ENCODE data around the gene DAB2. TPM values are rescaled to one million over a fixed set of nuclear protein-coding genes. Genes with fewer than 3 reads are reported as not detected.

The DAB2 gene
- total and polyA plus RNA-seq, 2 donors (not counting 1 experiment from before 2014, with no cell fraction given): 217 to 538 TPM

DNA sequence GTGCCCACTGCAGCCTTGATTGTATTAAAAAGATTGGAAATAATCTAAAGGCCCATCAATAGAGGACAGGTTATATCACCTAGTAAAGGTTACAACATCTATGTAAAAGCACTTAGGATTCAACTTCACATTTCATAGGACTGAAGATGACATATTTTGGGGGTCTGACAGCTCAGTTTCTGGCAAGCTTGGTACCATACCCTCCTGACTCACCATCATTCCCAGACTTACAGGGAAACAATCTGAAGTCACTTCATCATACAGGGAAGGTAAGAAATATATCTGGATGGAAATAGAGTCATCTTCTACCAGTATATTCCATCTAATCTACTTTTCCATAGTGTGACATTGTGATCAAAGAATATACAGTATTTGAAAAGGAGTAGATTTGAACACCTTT lies 28.8 kb upstream of the DAB2 start:
- Histone ChIP-seq H3K4me3 (replicated peaks in 1 of 4; ENCODE audit: control extremely low read depth in 1 of 4, insufficient read depth in 1 of 4, low read depth in 3 of 4, low read length in 4 of 4) (no peak overlapping the region), H3K9me3 (ENCODE audit: control insufficient read depth, insufficient read depth, low read depth, low read length) (no peaks in the 10 kb centered on the region), H3K79me2 (ENCODE audit: control insufficient read depth, insufficient read depth, low read length) (no peaks in the 10 kb centered on the region), H3K27me3 (ENCODE audit: control insufficient read depth, insufficient read depth, low read length) (no peaks in the 10 kb centered on the region), H3K4me1 (ENCODE audit: control insufficient read depth, extremely low read depth, insufficient read depth, low read length) (peaks cover 10% of the 10 kb centered on the region), H3K9ac (ENCODE audit: insufficient read depth, low read length) (no peak overlapping the region), H2AFZ (ENCODE audit: low read length) (no peak overlapping the region), H3K4me2 (ENCODE audit: extremely low read depth, insufficient read depth, low read length) (no peak overlapping the region), H3K27ac (ENCODE audit: insufficient read depth, low read length) (no peak overlapping the region), H4K20me1 (ENCODE audit: control insufficient read depth, extremely low read depth, insufficient read depth, low read length) (no peaks in the 10 kb centered on the region), H3K36me3 (ENCODE audit: control insufficient read depth, insufficient read depth, low read length) (no peaks in the 10 kb centered on the region)
- TF ChIP-seq, protein P1, sequence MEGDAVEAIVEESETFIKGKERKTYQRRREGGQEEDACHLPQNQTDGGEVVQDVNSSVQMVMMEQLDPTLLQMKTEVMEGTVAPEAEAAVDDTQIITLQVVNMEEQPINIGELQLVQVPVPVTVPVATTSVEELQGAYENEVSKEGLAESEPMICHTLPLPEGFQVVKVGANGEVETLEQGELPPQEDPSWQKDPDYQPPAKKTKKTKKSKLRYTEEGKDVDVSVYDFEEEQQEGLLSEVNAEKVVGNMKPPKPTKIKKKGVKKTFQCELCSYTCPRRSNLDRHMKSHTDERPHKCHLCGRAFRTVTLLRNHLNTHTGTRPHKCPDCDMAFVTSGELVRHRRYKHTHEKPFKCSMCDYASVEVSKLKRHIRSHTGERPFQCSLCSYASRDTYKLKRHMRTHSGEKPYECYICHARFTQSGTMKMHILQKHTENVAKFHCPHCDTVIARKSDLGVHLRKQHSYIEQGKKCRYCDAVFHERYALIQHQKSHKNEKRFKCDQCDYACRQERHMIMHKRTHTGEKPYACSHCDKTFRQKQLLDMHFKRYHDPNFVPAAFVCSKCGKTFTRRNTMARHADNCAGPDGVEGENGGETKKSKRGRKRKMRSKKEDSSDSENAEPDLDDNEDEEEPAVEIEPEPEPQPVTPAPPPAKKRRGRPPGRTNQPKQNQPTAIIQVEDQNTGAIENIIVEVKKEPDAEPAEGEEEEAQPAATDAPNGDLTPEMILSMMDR (conservative IDR thresholded peaks at IDR 0.05 in 1 of 2, IDR thresholded peaks at IDR 0.05 in 1 of 2; ENCODE audit: low read depth in 1 of 2, low read length in 2 of 2): no peak
- TF ChIP-seq EZH2 (IDR thresholded peaks at IDR 0.05; ENCODE audit: low read length, missing control alignments): no peak
- DNase-seq (ENCODE audit: low read depth in 2 of 2): peak in 1 of 2 donors; percentile 65

DNA sequence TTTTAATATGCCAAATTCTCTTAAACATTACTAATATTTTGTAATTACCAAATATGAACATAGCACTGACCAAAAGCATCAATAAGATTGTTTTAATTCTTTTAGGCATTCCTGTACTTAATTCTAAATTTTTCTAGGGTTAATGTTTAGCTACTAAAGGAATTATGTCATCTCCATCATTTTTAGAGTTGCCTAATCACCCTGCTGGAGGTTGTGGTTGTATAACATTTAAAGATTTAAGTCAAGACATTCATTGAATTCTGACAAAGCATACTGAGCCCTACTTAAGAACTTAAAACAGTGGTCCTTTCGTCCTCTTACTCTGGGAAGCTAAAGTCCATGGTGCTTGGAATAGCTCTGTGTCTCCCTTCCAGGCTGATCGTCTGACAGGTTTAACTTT lies 28.1 kb upstream of the DAB2 start:
- no peak overlapping the region for H2AFZ ChIP-seq (ENCODE audit: low read length)
- TF ChIP-seq, protein P1 (conservative IDR thresholded peaks at IDR 0.05 in 1 of 2, IDR thresholded peaks at IDR 0.05 in 1 of 2; ENCODE audit: low read depth in 1 of 2, low read length in 2 of 2): no peak
- TF ChIP-seq EZH2 (IDR thresholded peaks at IDR 0.05; ENCODE audit: low read length, missing control alignments): no peak

DNA sequence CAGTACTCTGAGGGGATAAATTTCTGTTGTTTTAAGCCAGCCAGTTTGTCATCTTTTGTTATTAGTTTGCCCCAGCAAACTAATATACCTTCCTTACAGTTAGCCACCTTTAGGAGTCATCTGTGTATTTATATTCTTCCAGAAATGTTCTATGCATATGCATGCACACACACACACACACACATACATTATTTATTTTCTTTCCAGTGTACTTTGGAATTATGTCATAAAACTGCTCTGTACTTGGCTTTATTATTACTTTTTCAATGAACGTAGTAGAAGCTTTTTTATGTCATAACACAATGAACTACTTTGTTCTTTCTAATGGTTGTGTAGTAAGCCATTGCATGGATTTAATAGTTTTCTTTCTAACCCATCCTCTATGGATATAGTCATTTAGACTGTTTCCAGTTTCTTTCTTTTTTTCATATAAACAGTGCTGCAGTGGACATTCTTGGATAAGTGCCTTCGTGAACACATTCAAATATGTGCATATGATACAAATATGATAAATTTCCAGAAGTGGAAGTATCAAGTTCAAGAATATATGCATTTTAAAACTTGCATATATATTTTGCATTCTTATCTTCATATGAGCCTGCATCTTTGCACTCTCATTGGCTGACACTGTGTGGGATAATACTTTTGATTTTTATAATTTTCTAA lies 26.6 kb upstream of the DAB2 start:
- H3K9ac ChIP-seq (ENCODE audit: insufficient read depth, low read length): no peak overlapping the region
- H3K36me3 ChIP-seq (ENCODE audit: control insufficient read depth, insufficient read depth, low read length): no peaks in the 10 kb centered on the region
- no peak for TF ChIP-seq EZH2 (IDR thresholded peaks at IDR 0.05; ENCODE audit: low read length, missing control alignments)
- TF ChIP-seq, protein P1 (conservative IDR thresholded peaks at IDR 0.05 in 1 of 2, IDR thresholded peaks at IDR 0.05 in 1 of 2; ENCODE audit: low read depth in 1 of 2, low read length in 2 of 2): no peak
- H3K79me2 ChIP-seq (ENCODE audit: control insufficient read depth, insufficient read depth, low read length): no peaks in the 10 kb centered on the region
- H3K4me1 ChIP-seq (ENCODE audit: control insufficient read depth, extremely low read depth, insufficient read depth, low read length): peaks cover 9% of the 10 kb centered on the region
- no peaks in the 10 kb centered on the region for H4K20me1 ChIP-seq (ENCODE audit: control insufficient read depth, extremely low read depth, insufficient read depth, low read length)
- peak overlapping the region; percentile 34 for H2AFZ ChIP-seq (ENCODE audit: low read length)
- no peaks in the 10 kb centered on the region for H3K9me3 ChIP-seq (ENCODE audit: control insufficient read depth, insufficient read depth, low read depth, low read length)
- H3K4me2 ChIP-seq (ENCODE audit: extremely low read depth, insufficient read depth, low read length): peak overlapping the region; percentile 18
- H3K4me3 ChIP-seq (replicated peaks in 1 of 4; ENCODE audit: control extremely low read depth in 1 of 4, insufficient read depth in 1 of 4, low read depth in 3 of 4, low read length in 4 of 4): no peak overlapping the region
- no peaks in the 10 kb centered on the region for H3K27me3 ChIP-seq (ENCODE audit: control insufficient read depth, insufficient read depth, low read length)
- DNase-seq (ENCODE audit: low read depth in 2 of 2): peak in 1 of 2 donors; percentile 20
- no peak overlapping the region for H3K27ac ChIP-seq (ENCODE audit: insufficient read depth, low read length)

More for the DNA sequence above, 28.1 kb upstream of the DAB2 start:
- DNase-seq (ENCODE audit: low read depth in 2 of 2): peak; percentile 52 to 80
- H3K9ac ChIP-seq (ENCODE audit: insufficient read depth, low read length): no peak overlapping the region
- no peaks in the 10 kb centered on the region for H3K27me3 ChIP-seq (ENCODE audit: control insufficient read depth, insufficient read depth, low read length)
- no peaks in the 10 kb centered on the region for H3K9me3 ChIP-seq (ENCODE audit: control insufficient read depth, insufficient read depth, low read depth, low read length)
- H3K79me2 ChIP-seq (ENCODE audit: control insufficient read depth, insufficient read depth, low read length): no peaks in the 10 kb centered on the region
- no peaks in the 10 kb centered on the region for H4K20me1 ChIP-seq (ENCODE audit: control insufficient read depth, extremely low read depth, insufficient read depth, low read length)
- H3K4me3 ChIP-seq (replicated peaks in 1 of 4; ENCODE audit: control extremely low read depth in 1 of 4, insufficient read depth in 1 of 4, low read depth in 3 of 4, low read length in 4 of 4): no peak overlapping the region
- peak overlapping the region; percentile 37 for H3K4me2 ChIP-seq (ENCODE audit: extremely low read depth, insufficient read depth, low read length)
- H3K4me1 ChIP-seq (ENCODE audit: control insufficient read depth, extremely low read depth, insufficient read depth, low read length): peaks cover 9% of the 10 kb centered on the region
- H3K27ac ChIP-seq (ENCODE audit: insufficient read depth, low read length): no peak overlapping the region
- H3K36me3 ChIP-seq (ENCODE audit: control insufficient read depth, insufficient read depth, low read length): no peaks in the 10 kb centered on the region

All from fibroblast of lung (primary cell).